COLO829 (cell line): ENCODE results near the gene PADI4.
"Not testable (repeated sequence)": the region's sequence is repeated elsewhere in the genome, so short reads cannot be mapped to it uniquely, and the experiment has no call there.

Source experiments
- DNase-seq: peaks from one replicate; pipeline ENCODE4 v3.0.0; 2012; ENCODE audit warnings: low spot score

PADI4 gene

DNA sequence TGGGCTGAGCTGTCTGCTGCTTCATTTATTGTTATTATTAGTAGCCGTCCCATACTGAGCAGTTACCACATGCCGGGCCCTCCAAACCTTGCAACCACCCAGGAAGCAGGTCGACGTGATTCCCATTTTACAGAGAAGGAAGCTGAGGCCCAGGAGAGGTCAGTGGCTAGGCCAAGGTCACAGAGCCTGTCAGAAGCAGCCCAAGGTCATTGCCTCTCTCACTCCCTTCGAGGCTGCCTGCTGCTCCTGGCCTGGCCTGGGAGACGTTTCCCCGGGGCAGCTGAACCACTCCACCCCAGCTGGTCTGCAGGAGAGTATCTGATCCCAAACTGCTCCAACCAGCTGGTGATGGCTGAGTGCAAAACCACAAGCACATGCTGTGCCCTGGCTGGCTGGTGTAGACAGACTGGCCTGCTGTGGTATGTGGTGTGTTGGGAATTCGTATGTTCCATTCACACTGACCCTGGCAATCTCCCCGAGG, 6.5 kb downstream of the PADI4 start:
- DNase-seq = no peak

DNA sequence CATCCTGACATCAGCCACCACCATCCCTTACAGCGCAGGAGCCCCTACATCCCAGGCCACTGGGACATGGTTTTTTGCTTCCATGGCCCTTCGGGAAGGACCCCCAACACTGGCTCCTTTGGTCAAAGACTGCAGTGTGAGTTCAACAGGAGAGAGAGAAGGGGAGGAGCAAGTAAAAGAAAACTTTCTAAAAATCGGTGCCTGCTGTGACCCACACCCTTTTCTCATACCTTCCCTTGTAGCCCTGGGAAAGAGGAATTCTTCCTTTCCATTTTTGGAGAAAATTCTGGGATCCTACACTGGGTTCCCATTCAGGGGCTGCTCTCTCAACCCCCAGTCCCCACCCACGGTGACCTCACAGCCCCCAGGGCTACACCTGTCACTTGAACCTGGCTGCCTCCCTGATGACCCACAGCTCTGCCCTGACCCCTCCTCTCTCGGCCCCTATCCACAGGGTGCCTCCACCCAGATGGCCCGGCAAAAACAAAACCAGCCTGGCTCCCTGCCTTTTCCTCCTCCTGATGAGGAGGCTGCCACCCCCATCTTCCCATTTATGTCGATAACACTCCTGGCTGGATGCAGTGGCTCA, 7.6 kb downstream of the PADI4 start:
- no peak for DNase-seq

DNA sequence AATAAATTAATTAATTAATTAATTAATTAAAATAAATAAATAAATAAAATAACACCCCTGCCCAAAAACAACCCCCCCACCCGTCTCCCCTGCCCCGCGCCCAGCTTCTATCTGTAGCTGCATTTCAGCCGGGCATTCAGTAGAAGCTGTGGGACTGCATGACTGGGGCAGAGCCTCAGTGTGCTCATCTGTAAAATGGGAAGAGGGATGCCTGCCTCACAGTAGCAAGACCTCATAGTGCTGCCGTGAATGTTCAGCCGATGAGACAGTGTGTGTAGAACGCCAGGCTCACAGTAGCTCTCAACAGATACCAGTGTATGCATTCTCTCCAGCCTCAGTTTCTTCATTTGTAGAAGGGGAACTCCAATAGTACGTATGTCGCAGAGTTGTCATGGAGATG, 8.7 kb downstream of the PADI4 start:
- no peak for DNase-seq

DNA sequence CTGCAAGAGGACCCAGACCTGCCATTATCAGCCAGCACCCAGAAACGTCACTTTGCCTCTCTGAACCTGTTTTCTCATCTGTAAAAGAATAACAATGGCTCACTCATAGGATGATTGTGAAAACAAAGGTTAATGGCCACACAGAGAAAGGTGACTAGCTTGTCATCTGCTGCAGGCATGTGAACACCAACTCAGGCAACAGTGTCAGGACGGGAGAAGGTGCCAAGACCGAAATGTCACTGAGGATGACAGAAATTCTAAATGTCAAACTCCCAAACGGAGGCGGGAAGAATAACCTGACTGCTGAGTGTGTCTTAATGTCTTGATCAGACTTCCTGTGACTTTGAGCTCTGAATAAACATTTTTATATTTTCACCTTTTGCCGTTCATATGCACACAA, 10.3 kb downstream of the PADI4 start:
- no peak for DNase-seq

DNA sequence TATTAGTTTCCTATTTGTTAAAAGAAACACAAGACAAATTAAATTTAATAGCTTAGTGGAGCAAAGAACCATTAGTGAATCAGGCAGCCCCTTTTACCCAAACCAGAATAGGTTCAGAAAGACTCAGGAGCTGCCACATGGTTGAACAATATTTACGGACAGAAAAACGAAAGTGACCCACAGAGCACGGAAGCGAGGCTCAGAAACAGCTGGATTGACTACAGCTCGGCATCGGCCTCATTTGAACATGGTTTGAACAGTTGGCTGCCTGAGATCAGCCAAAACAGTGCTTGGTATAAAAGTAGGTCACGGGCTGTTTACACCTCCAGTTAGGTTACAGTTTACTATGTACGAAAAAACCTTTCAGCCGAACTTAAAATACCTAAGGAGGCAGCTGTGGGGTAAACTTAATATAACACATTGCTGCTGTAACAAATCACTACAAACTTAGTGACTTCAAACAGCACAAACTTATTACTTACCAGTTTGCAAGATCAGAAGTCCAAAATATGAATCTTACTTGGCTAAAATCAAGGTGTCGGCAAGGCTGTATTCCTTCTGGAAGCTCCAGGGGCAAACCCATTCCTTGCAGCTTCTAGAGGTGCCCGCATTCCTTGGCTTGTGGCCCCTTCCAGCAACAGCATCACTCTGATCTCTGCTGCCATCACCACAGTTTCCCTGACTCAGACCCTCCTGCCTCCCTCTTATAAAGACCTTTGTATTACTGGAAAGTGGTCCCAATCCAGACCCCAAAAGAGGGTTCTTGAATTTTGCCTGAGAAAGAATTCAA, 11.8 kb downstream of the PADI4 start:
- DNase-seq = no peak

DNA sequence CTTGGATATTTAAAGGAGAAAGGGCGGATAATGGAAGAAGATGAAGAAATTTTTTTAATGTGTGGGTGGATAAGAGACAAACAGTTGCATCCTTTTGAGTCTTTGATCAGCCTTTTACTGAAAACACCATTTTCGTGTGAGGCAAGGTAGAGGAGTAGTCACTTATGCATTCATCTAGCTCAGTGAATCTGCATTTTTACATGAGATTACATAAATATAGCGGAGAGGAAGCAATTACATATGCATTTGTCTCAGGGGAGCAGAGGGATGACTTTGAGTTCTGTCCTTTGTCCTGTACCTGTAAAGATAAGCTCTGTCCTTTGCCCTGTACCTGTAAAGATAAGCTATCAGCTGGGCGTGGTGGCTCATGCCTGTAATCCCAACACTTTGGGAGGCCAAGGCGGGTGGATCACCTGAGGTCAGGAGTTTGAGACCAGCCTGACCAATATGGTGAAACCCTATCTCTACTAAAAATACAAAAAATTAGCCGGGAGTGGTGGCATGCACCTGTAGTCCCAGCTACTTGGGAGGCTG, 13.9 kb downstream of the PADI4 start:
- DNase-seq = not testable (repeated sequence)

DNA sequence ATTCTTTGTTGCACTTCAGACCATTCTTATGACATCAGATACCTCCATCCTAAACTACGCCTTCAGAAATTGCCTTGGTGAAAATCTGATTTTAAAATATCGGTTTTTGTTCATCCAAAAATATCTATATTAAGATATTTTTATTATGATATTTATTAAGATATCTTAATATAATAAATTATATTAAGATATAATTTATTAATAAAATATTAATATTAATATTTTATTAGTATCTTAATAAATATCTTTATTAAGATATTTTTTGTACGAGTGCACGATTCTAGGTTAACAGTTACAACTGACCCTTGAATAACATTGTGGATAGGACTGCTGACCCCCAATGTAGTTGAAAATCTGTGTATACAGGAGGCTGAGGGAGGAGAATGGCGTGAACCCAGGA, 20.9 kb downstream of the PADI4 start:
- DNase-seq = no peak

DNA sequence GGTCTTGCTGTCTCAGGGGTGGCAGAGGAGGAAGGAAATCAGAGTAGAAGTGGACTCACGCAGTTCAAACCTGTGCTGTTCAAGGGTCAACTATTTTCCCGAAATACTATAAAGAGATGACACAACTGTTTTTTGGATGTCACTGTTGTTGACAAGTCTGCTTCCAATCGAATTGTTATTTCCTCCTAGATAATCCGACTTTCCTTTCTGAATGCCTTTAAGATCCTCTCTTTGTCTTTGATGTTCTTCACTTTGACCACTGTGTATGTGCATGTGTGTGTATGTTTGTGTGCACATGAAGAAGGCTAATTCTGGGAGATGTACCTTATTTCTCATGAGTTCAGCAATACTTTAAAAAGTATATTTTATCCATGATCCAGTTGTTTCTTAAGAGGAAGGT, 21.6 kb downstream of the PADI4 start:
- DNase-seq = no peak

DNA sequence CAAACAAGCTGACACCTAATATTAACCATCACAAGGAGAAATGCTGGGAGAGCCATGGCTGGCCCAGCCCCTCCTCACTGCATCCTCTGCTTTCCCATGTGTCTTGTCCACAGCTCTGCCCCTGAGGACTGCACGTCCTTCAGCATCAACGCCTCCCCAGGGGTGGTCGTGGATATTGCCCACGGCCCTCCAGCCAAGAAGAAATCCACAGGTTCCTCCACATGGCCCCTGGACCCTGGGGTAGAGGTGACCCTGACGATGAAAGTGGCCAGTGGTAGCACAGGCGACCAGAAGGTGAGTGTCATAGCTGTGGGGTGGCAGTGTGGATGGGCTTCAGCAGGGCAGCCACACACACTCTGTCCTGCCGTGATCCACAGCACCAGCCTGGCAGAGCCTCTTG, 22.9 kb downstream of the PADI4 start:
- DNase-seq = no peak

DNA sequence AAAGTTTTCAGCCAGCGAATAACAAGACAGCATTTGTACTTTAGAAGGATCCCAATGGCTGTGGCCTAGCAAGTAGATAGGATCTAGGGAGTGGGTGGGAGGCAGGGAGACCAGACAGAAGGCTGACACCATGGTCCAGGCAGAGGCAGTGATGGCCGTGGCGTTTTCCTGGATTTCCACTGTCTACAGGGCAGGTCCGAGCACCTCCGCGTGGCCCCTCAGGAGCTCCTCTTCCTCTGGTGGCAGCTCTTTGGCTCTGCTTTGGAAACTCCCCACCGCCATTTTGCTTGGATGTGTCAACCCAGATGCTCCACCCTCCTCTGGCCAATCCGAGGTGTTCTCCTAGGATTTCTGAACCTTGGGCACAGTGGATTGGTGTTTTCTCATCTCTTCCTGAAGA, 25.1 kb downstream of the PADI4 start:
- no peak for DNase-seq

DNA sequence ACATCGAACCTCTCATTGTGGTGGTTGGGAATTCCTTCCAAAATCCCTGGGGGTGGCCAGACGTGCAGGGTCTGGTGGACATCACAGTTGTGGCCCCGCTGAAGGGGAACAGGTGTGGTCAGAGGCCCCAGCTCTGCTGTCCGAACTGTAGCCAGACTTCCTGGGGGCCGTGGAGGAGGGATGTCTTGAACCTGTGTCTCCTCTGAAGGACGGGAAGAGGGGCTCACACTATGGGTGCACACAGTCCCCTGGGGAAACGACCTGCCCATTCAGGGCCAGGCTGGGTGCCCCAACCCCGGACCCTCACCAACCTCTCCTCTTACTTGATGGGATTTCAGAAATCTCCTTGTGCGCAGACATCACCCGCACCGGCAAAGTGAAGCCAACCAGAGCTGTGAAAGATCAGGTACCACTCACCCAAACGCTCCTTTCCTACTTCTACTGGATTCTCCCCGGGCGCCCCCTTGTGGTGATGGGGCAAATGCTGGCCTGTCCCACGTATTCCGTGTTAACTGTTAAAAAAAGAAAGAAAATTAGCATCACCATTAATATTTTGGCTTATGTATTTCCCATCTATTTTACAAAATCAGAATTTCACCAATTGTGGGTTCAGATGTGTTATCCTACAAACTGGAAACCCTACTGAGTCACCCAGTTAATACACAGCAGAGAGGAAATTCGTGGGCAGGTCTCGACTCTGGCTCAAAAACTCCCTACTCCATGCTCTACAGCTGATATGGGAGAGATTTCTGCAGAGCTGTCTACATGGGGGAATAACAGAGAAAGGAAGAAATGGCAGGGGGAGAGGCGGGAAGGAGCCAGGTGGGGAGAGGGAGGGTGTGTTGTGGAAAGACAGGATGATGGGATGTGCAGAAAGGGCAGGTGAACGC, 28.1 kb downstream of the PADI4 start:
- DNase-seq = peak; percentile 51

DNA sequence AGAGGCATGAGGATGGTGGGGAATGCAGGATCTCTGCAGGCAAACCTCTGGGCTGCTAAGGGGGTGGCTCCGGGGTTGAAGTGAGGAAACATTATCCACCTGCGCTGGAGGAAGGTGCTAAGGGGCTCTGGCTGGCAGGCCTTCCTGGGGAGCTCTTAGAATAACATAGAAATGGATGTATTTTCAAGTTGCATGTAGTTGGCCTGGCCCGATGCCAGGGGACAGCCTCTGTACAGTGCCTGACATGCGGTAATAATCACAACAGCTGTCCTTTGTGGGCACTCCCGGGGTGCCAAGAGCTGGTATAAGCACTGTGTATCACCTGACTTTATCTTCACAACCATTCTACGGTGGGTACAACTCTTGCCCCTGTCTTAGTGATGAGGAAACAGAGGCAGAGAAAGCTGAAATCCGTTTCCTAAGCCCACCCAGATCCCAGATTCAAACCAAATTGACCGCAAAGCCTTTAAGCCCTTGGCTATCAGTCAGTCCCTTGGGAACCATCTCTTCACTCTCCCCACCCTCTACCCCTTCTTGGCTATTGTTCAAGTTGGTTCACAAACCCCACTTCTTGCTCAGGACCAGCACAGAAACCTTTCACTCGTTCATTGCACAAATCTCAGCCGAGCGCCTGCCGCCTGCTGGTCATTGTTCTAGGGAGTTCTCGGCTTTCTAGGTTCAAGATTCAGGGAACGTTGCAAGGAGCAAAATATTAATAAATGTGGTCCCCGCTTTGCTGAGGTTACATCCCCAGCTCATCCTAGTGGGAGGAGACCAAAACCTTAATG, 30.9 kb downstream of the PADI4 start:
- no peak for DNase-seq

DNA sequence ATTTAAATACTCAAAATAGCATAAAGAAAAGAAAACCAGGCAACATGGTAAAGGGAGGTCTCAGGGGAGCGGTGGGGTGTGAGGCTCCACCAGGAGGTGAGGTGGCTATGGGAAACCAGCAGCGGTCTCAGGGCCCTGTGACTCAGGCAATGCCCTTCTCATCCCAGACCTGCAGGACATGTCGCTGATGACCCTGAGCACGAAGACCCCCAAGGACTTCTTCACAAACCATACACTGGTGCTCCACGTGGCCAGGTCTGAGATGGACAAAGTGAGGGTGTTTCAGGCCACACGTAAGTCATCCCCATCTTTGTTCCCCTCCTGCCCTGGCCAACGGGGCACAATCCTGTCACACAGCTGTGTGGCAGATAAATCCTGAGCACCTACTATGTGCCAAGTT, 31.5 kb downstream of the PADI4 start:
- no peak for DNase-seq

DNA sequence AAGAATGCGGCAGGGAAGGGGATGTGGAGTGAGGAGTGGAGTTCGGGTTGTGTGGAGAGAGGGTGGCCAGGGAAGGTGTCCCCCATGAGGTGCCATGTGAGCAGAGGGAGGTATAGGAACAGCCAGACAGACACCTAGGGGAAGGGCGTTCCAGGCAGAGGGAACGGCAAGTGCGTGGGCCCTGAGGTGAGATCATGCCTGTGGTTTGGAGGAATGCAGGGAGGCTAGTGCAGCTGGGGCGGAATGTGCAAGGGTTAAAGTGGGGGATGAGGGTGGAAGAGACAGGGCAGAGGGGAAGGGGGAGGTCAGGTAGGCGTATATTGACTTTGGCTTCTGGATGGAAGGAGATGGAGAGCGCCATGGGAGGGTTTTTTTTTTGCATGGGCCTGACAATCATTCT, 32.4 kb downstream of the PADI4 start:
- DNase-seq = no peak

DNA sequence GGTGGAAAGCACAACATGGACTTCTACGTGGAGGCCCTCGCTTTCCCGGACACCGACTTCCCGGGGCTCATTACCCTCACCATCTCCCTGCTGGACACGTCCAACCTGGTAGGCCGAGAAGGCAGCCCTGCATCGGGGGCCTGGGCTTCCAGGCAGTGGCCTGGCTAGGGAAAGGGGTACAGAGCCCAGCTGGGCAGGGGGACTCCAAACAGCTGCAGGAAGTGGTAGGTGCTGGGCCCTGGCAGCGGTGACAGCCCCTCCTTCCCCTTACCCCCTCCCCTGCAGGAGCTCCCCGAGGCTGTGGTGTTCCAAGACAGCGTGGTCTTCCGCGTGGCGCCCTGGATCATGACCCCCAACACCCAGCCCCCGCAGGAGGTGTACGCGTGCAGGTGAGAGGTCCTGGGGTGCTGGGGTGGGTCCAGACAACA, 34.0 kb downstream of the PADI4 start:
- DNase-seq = no peak

DNA sequence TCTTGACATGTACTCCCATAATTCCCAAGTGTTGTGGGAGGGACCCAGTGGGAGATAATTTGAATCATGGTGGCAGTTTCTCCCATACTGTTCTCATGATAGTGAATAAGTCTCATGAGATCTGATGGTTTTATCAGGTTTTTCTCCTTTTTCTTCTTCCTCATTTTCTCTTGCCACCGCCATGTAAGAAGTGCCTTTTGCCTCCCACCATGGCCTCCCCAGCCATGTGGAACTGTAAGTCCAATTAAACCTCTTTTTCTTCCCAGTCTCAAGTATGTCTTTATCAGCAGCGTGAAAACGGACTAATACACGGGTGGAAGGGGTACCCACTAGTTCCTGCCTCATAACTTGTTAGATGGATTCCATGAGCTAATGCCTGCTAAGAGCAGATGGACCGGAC, 37.5 kb downstream of the PADI4 start:
- DNase-seq = not testable (repeated sequence)

DNA sequence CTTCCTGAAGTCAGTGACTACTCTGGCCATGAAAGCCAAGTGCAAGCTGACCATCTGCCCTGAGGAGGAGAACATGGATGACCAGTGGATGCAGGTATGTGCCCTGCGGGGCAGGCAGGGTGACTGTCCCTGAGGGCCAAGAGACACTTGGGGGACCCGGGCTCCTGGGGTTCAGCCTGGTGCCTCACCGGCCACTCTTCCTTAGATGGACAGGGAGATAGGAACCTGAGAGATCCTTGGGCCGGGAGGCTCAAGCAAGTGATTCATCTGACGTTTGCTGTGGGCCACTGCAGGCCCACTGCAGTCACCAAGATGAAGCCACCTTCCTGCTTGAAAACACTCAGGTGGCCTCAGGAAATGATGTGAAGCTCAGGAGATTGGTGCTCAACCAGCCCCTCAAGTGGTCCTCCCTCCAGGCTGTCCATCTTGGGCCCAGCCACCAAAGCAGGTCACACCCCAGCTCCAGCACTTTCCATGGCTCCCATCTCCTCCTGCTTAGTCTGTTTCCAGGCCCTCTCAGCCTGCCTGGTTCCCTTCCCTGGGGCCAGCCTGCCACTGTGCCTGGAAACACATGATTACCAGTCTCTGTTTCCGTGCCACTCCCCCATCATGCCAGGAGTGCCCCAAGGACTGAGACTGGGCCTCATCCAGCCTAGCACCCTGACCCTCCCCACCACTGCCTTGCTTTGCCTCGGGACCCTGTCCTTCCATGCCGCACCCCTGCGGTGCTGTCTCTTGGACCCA, 38.2 kb downstream of the PADI4 start:
- no peak for DNase-seq

DNA sequence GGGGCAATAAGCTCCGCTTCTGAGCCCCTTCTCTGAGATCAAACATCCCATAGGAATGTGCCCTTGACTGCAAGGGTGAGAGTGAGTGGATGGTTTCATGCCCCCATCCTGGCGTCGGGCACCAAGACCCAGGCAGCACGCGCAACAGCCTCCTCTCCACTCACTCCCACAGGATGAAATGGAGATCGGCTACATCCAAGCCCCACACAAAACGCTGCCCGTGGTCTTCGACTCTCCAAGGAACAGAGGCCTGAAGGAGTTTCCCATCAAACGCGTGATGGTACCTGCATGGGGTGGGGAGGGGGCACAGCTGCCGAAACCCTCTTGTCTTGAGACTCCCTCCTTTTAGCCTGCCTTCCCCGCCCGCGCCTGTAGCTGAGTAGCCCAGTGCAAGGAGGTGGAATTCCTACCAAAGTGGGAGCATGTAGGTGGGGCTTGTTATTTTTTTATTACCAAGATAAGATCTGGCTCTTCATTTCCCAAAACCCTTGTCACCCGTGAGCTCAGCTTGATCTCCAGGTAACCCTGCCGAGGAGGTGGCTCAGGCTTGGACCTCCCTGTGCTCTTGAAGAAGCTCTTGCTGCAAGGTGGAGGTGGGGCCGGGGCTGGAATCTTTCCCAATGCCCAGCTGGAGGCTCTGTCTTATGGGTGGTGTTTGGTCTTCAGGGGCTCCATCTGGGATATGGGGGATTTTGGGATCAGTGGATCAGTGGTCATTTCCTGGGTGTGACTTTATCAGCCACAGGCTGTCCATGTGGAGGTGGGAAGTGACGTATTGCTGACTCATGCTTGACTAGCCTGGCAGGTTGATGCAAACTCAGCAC, 40.0 kb downstream of the PADI4 start:
- DNase-seq = peak; percentile 40

DNA sequence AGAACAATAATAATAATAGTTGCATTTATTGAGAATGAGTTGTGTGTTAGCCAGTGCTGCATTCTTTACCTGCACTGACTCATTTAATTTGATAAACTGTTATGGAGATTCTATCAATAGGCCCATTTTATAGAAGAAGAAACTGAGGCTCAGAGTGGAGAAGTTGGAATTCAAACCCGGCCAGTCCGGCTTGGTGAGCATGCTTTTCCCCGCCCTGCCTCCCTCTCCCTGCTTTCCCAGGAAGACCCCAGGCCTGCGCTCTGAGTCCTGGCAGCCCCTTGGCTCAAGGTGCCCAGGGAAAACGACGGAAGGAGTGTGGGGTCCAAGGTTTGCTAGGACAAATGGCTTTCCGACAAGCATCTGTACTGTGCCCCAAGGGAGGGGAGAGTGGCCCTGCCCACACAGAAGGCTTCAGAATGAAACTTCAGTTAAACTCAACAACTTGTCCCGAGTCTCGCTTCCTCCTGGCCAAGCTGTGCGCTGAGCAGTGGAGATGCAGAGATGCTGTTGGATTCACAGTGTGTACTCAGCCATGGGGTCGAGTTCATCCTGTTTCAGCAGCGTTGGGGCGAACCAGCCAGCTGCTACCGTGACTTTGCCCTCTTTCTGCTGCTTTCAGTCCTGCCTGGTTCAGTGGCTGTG, 40.7 kb downstream of the PADI4 start:
- no peak for DNase-seq

DNA sequence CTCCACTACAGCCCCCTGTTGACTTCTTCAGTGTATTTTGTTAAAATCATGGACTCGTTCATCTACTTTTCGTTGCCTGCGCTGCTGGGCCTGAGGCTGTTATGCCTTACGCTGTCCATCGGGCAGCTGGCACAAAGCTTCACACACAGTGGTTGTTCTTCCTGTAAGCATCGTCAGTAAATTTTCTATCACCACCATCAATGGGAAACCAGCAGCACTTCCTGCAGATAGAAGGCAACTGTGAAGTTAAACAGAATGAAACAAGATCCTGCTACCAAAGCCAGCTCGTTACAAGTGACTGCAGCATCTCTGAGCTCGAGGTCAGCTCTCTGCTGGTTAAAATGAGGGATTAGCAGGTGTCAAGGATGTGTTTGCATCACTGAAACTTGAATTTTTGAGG, 42.1 kb downstream of the PADI4 start:
- no peak for DNase-seq
